SK-N-MC (cell line): ENCODE measurements around the gene CCR4.

Experiments
- EZH2 ChIP-seq: fragments of 200-600 bp; sonication (generic); IDR thresholded peaks from one replicate; pipeline ENCODE4 v1.6.1; 2017; ENCODE audit warnings: antibody characterized with exemption
- POLR2AphosphoS5 ChIP-seq: IDR thresholded peaks from 2 replicates; pipeline ENCODE4 v1.6.1; 2012; ENCODE audit warnings: mild to moderate bottlenecking, low read depth, low read length, borderline replicate concordance

DNA sequence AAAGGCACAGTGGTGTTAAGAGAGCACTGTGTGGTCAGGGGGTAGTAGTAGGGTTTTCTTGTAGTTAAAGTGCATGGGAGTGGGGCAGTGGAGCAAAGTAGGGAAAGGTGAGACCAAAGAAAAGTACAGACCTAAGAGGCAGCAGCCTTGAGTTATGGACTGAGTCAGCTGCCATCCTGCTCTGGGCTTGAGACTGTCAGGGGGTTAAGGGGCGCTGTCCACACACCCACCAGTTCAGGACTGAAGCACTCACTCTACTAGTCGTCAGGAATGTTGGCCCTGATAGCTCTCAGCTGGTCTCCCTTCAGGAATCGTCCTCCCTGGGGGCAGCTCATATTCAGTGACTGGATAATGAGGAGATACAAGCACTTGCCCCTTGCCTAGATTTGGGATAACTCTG is 7.9 kb downstream of the CCR4 start:
- TF ChIP-seq EZH2 (no peak), POLR2AphosphoS5 (no peak)
